GM12878 (cell line): ENCODE results near the gene AIF1L.

ENCODE experiments used
- ATF7 ChIP-seq: fragments of 450-650 bp; IDR thresholded peaks from 2 replicates; pipeline ENCODE4 v1.6.1; 2016; ENCODE audit warnings: low read depth, mild to moderate bottlenecking
- BHLHE40 ChIP-seq, 2 experiments: fragments of 450-650 bp in 1 of 2; IDR thresholded peaks; 2 replicates each; pipeline ENCODE4 v1.6.1; 2011 to 2017; ENCODE audit warnings: low read depth in 2 of 2, borderline replicate concordance in 1 of 2, improper control_type of control experiment in 1 of 2, low read length in 1 of 2, mild to moderate bottlenecking in 1 of 2
- CTCF ChIP-seq, 3 experiments: IDR thresholded peaks in 2 of 3; conservative IDR thresholded peaks in 1 of 3; 2 replicates each; pipeline ENCODE4 v1.5.1; 2011; ENCODE audit warnings: low read depth in 3 of 3, low read length in 3 of 3, mild to moderate bottlenecking in 3 of 3, control low read depth in 2 of 3, moderate library complexity in 2 of 3, inconsistent platforms in 1 of 3, mixed read lengths in 1 of 3; ENCODE audit not compliant: control insufficient read depth in 2 of 3, insufficient read depth in 1 of 3; ENCODE audit errors: extremely low read depth in 1 of 3
- POLR2AphosphoS5 ChIP-seq: IDR thresholded peaks from 2 replicates; pipeline ENCODE4 v1.6.1; 2011; ENCODE audit warnings: mild to moderate bottlenecking, low read length, inconsistent platforms
- POU2F2 ChIP-seq: IDR thresholded peaks from 3 replicates; pipeline ENCODE4 v1.6.1; 2011; ENCODE audit warnings: low read depth, mild to moderate bottlenecking, low read length, borderline replicate concordance
- SREBF1 ChIP-seq: IDR thresholded peaks from 2 replicates; pipeline ENCODE4 v1.6.1; 2012; ENCODE audit warnings: mild to moderate bottlenecking, low read length
- TAF1 ChIP-seq: IDR thresholded peaks from 2 replicates; pipeline ENCODE4 v1.6.1; 2011; ENCODE audit warnings: mild to moderate bottlenecking, low read depth, low read length, borderline replicate concordance
- ZBTB33 ChIP-seq: fragments of 450-650 bp; IDR thresholded peaks from 2 replicates; pipeline ENCODE4 v1.6.1; 2017; ENCODE audit warnings: mild to moderate bottlenecking
- TF ChIP-seq, protein P1 (sequence below): fragments of 450-650 bp; formaldehyde crosslinking; IDR thresholded peaks from 2 replicates; pipeline ENCODE4 v1.4.0; 2020; ENCODE audit warnings: mild to moderate bottlenecking, moderate library complexity

- TF ChIP-seq TAF1 (no peak), CTCF (IDR thresholded peaks at IDR 0.05 in 2 of 3, conservative IDR thresholded peaks at IDR 0.05 in 1 of 3; ENCODE audit: control insufficient read depth in 2 of 3, extremely low read depth in 1 of 3, insufficient read depth in 1 of 3, low read depth in 3 of 3, low read length in 3 of 3) (no peak), ZBTB33 (no peak), BHLHE40 (IDR thresholded peaks at IDR 0.05; ENCODE audit: borderline replicate concordance in 1 of 2, low read depth in 2 of 2, low read length in 1 of 2) (no peak), POLR2AphosphoS5 (no peak), SREBF1 (no peak), ATF7 (no peak), POU2F2 (no peak)
- TF ChIP-seq, protein P1, sequence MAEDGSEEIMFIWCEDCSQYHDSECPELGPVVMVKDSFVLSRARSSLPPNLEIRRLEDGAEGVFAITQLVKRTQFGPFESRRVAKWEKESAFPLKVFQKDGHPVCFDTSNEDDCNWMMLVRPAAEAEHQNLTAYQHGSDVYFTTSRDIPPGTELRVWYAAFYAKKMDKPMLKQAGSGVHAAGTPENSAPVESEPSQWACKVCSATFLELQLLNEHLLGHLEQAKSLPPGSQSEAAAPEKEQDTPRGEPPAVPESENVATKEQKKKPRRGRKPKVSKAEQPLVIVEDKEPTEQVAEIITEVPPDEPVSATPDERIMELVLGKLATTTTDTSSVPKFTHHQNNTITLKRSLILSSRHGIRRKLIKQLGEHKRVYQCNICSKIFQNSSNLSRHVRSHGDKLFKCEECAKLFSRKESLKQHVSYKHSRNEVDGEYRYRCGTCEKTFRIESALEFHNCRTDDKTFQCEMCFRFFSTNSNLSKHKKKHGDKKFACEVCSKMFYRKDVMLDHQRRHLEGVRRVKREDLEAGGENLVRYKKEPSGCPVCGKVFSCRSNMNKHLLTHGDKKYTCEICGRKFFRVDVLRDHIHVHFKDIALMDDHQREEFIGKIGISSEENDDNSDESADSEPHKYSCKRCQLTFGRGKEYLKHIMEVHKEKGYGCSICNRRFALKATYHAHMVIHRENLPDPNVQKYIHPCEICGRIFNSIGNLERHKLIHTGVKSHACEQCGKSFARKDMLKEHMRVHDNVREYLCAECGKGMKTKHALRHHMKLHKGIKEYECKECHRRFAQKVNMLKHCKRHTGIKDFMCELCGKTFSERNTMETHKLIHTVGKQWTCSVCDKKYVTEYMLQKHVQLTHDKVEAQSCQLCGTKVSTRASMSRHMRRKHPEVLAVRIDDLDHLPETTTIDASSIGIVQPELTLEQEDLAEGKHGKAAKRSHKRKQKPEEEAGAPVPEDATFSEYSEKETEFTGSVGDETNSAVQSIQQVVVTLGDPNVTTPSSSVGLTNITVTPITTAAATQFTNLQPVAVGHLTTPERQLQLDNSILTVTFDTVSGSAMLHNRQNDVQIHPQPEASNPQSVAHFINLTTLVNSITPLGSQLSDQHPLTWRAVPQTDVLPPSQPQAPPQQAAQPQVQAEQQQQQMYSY (CRISPR knock-in tag) = no peak
These were observed 1.6 kb downstream of the AIF1L start for GRCh38 chr9:131097948-131098278.
